Measurements from ENCODE around the gene DDIT3.
A peak's percentile ranks its signal among the peaks of the same experiment; 100 is the strongest.
"Not testable (repeated sequence)": the region's sequence is repeated elsewhere in the genome, so short reads cannot be mapped to it uniquely, and the experiment has no call there.

Gene DDIT3

GRCh38 chr12:57525615-57526383 is 5.5 kb upstream of the DDIT3 start:
- no peak for TF ChIP-seq POLR2A (IDR thresholded peaks at IDR 0.05; ENCODE audit: low read depth, low read length)
- DNase-seq (ENCODE audit: insufficient read length, low spot score) = no peak
- FAIRE-seq = no peak

GRCh38 chr12:57524814-57525614 is 4.7 kb upstream of the DDIT3 start:
- FAIRE-seq = no peak
- TF ChIP-seq POLR2A (IDR thresholded peaks at IDR 0.05; ENCODE audit: low read depth, low read length) = no peak
- DNase-seq (ENCODE audit: insufficient read length, low spot score) = no peak

GRCh38 chr12:57523706-57524614 is 3.6 kb upstream of the DDIT3 start:
- no peak for TF ChIP-seq POLR2A (IDR thresholded peaks at IDR 0.05; ENCODE audit: low read depth, low read length)
- DNase-seq (ENCODE audit: insufficient read length, low spot score) = no peak
- FAIRE-seq = no peak

- FAIRE-seq (no peak), DNase-seq (ENCODE audit: insufficient read length, low spot score) (no peak)
- no peak; the same call in 1 of the 2 replicates for TF ChIP-seq POLR2A (IDR thresholded peaks at IDR 0.05; ENCODE audit: low read depth, low read length)
These were observed 2.8 kb upstream of the DDIT3 start for GRCh38 chr12:57522887-57523705.

GRCh38 chr12:57522011-57522886 is 1.9 kb upstream of the DDIT3 start, which contains the start of gene MBD6:
Gene MBD6, plus strand, starts transcription at chr12:57522824. Its CDS starts 1,480 bp downstream, at chr12:57524304.
- TF ChIP-seq POLR2A (IDR thresholded peaks at IDR 0.05; ENCODE audit: low read depth, low read length) = peak; percentile 64; the same call in 1 of the 2 replicates
- peak; percentile 95 for DNase-seq (ENCODE audit: insufficient read length, low spot score)
- no peak for FAIRE-seq

- DNase-seq (ENCODE audit: insufficient read length, low spot score) = no peak
- no peak for TF ChIP-seq POLR2A (IDR thresholded peaks at IDR 0.05; ENCODE audit: low read depth, low read length)
- FAIRE-seq = no peak
These were observed 1.3 kb upstream of the DDIT3 start for GRCh38 chr12:57521525-57522010.

GRCh38 chr12:57519796-57520052 is 590 bp downstream of the DDIT3 start:
- DNase-seq (ENCODE audit: insufficient read length, low spot score) = no peak
- no peak for TF ChIP-seq POLR2A (IDR thresholded peaks at IDR 0.05; ENCODE audit: low read depth, low read length)
- no peak for FAIRE-seq

- DNase-seq (ENCODE audit: insufficient read length, low spot score) (no peak), FAIRE-seq (no peak)
- TF ChIP-seq POLR2A (IDR thresholded peaks at IDR 0.05; ENCODE audit: low read depth, low read length) = no peak
These were observed 1.2 kb downstream of the DDIT3 start for GRCh38 chr12:57518920-57519795.

- DNase-seq (ENCODE audit: insufficient read length, low spot score) (no peak), FAIRE-seq (no peak)
- no peak for TF ChIP-seq POLR2A (IDR thresholded peaks at IDR 0.05; ENCODE audit: low read depth, low read length)
These were observed 2.0 kb downstream of the DDIT3 start for GRCh38 chr12:57518176-57518919.

GRCh38 chr12:57517718-57518117 is 2.6 kb downstream of the DDIT3 start:
- not testable (repeated sequence) for FAIRE-seq; DNase-seq (ENCODE audit: insufficient read length, low spot score)

GRCh38 chr12:57517187-57517586 is 3.1 kb downstream of the DDIT3 start:
- no peak for FAIRE-seq
- DNase-seq (ENCODE audit: insufficient read length, low spot score) = no peak
- TF ChIP-seq POLR2A (IDR thresholded peaks at IDR 0.05; ENCODE audit: low read depth, low read length) = no peak
